ENCODE results near the gene SCAMP5.

The SCAMP5 gene

GRCh38 chr15:75048394-75048793 lies 53.0 kb downstream of the SCAMP5 start:
- DNase-seq (ENCODE audit: low spot score), result no peak

GRCh38 chr15:75049392-75049791 lies 54.0 kb downstream of the SCAMP5 start:
- DNase-seq (ENCODE audit: low spot score), result no peak

- DNase-seq (ENCODE audit: low spot score), result no peak
These were observed 54.9 kb downstream of the SCAMP5 start for GRCh38 chr15:75050283-75050682.

GRCh38 chr15:75051191-75051608 lies 55.8 kb downstream of the SCAMP5 start:
- DNase-seq (ENCODE audit: low spot score), result no peak

GRCh38 chr15:75051711-75052110 lies 56.3 kb downstream of the SCAMP5 start:
- DNase-seq (ENCODE audit: low spot score), result no peak

- no peak for DNase-seq (ENCODE audit: low spot score)
These were observed 57.8 kb downstream of the SCAMP5 start for GRCh38 chr15:75052972-75053747.

GRCh38 chr15:75053748-75054125 lies 58.4 kb downstream of the SCAMP5 start:
- DNase-seq (ENCODE audit: low spot score), result no peak

- no peak for DNase-seq (ENCODE audit: low spot score)
These were observed 59.0 kb downstream of the SCAMP5 start for GRCh38 chr15:75054172-75054897.

- DNase-seq (ENCODE audit: low spot score), result no peak
These were observed 60.7 kb downstream of the SCAMP5 start for GRCh38 chr15:75056036-75056435.

GRCh38 chr15:75058127-75058905 lies 63.0 kb downstream of the SCAMP5 start:
- no peak for DNase-seq (ENCODE audit: low spot score)

GRCh38 chr15:75059607-75060006 lies 64.2 kb downstream of the SCAMP5 start:
- no peak for DNase-seq (ENCODE audit: low spot score)

GRCh38 chr15:75061272-75061671 lies 65.9 kb downstream of the SCAMP5 start:
- DNase-seq (ENCODE audit: low spot score), result no peak

- no peak for DNase-seq (ENCODE audit: low spot score)
These were observed 67.3 kb downstream of the SCAMP5 start for GRCh38 chr15:75062706-75063105.

GRCh38 chr15:75063338-75063737 lies 68.0 kb downstream of the SCAMP5 start:
- no peak for DNase-seq (ENCODE audit: low spot score)

- DNase-seq (ENCODE audit: low spot score), result no peak
These were observed 68.5 kb downstream of the SCAMP5 start for GRCh38 chr15:75063889-75064288.

GRCh38 chr15:75064846-75065245 lies 69.5 kb downstream of the SCAMP5 start:
- DNase-seq (ENCODE audit: low spot score), result no peak

GRCh38 chr15:75065467-75065850 lies 70.1 kb downstream of the SCAMP5 start:
- DNase-seq (ENCODE audit: low spot score), result no peak

- no peak for DNase-seq (ENCODE audit: low spot score)
These were observed 70.6 kb downstream of the SCAMP5 start for GRCh38 chr15:75065851-75066509.

GRCh38 chr15:75067123-75067830 lies 71.9 kb downstream of the SCAMP5 start:
- no peak for DNase-seq (ENCODE audit: low spot score)

GRCh38 chr15:75068748-75069147 lies 73.4 kb downstream of the SCAMP5 start:
- DNase-seq (ENCODE audit: low spot score), result no peak

- DNase-seq (ENCODE audit: low spot score), result no peak
These were observed 74.0 kb downstream of the SCAMP5 start for GRCh38 chr15:75069301-75069925.
